Small intestine (tissue), 7 donors: ENCODE results near the gene TRIM32. TPM values are rescaled to one million over a fixed set of nuclear protein-coding genes. Genes with fewer than 3 reads are reported as not detected.
A peak's percentile ranks its signal among the peaks of the same experiment; 100 is the strongest.
"Not testable (repeated sequence)": the region's sequence is repeated elsewhere in the genome, so short reads cannot be mapped to it uniquely, and the experiment has no call there.

Source experiments
- DNase-seq, 2 donors: peaks; one replicate each; pipeline versions ENCODE4 v3.0.0 to v3.0.0-alpha.2; 2013
- FAIRE-seq: peaks from 2 replicates; lab custom pipeline; 2012; peaks lifted over from hg19 to GRCh38; lab: Jason Lieb, UNC
- H3K27ac ChIP-seq, 3 donors: one replicate each; pipeline ENCODE4 v1.5.1; 2013; ENCODE audit warnings: low read length in 2 of 3, mild to moderate bottlenecking in 2 of 3, control low read depth in 1 of 3, inconsistent platforms in 1 of 3, low read depth in 1 of 3, moderate library complexity in 1 of 3
- H3K27me3 ChIP-seq, 3 donors: one replicate each; pipeline ENCODE4 v1.6.1; 2013; ENCODE audit warnings: low read length in 3 of 3, inconsistent platforms in 1 of 3; ENCODE audit not compliant: control insufficient read depth in 3 of 3, insufficient read depth in 3 of 3
- H3K36me3 ChIP-seq, 3 donors: one replicate each; pipeline ENCODE4 v1.6.1; 2013; ENCODE audit warnings: low read length in 3 of 3, inconsistent platforms in 1 of 3, low read depth in 1 of 3, mild to moderate bottlenecking in 1 of 3, moderate library complexity in 1 of 3; ENCODE audit not compliant: control insufficient read depth in 3 of 3, insufficient read depth in 2 of 3
- H3K4me1 ChIP-seq, 3 donors: one replicate each; pipeline ENCODE4 v1.6.1; 2013; ENCODE audit warnings: low read length in 2 of 3, inconsistent platforms in 1 of 3, low read depth in 1 of 3, mild to moderate bottlenecking in 1 of 3, moderate library complexity in 1 of 3; ENCODE audit not compliant: control insufficient read depth in 3 of 3, insufficient read depth in 2 of 3
- H3K4me3 ChIP-seq, 3 donors: one replicate each; pipeline ENCODE4 v1.5.1; 2013; ENCODE audit warnings: low read length in 3 of 3, control low read depth in 1 of 3, inconsistent platforms in 1 of 3, low read depth in 1 of 3, mild to moderate bottlenecking in 1 of 3, moderate library complexity in 1 of 3
- H3K9me3 ChIP-seq, 2 donors: one replicate each; pipeline ENCODE4 v1.6.1; 2013; ENCODE audit warnings: low read depth in 1 of 2, low read length in 1 of 2; ENCODE audit not compliant: control insufficient read depth in 2 of 2, insufficient read depth in 1 of 2
- WGBS, 3 donors: extraction: QIAGEN DNeasy Blood & Tissue Kit; methylation state at CpG; one replicate each; pipeline ENCODE4 v1.1.7; 2013; 5-methylcytosine and 5-hydroxymethylcytosine counted together
- polyA plus RNA-seq, 4 donors: library from polyadenylated mRNA; stranded (reverse) in 3 of 4; unstranded in 1 of 4; fragments of 200-250 nt in 3 of 4; fragments of 120-200 nt in 1 of 4; gene quantifications; one replicate each; pipeline versions ENCODE4 v1.2.1 to v1.2.3, GENCODE V29; 2013
- donor health status: healthy with polysubstance abuse.
- donor health status: control.
- donor health status: control.
- donor health status: Bipolar disorder and iron deficiency.
- donor health status: healthy.

The TRIM32 gene
- polyA plus RNA-seq, 4 donors: 3.8 to 44.8 (median 7.0) TPM

- H3K4me3 ChIP-seq: peak overlapping the region; percentile 74 to 84 (median 81)
- DNase-seq: no peak
- no peaks in the 10 kb centered on the region for H3K9me3 ChIP-seq
- H3K27ac ChIP-seq: peak overlapping the region in 2 of 3 donors; percentile 15 to 67
- no peaks in the 10 kb centered on the region for H3K36me3 ChIP-seq
- WGBS, 3 donors: 2 to 14% (median 8%) methylated on average over 7 of the region's 7 CpGs
- FAIRE-seq: no peak
- H3K27me3 ChIP-seq: no peaks in the 10 kb centered on the region
- H3K4me1 ChIP-seq: peaks cover 8 to 33% (median 23%) of the 10 kb centered on the region in 3 donors
These were observed 422 bp upstream of the TRIM32 start for GRCh38 chr9:116686693-116687073.

- 6 to 18% (median 14%) methylated on average over 7 of the region's 7 CpGs for WGBS, 3 donors
- Histone ChIP-seq H3K36me3 (no peaks in the 10 kb centered on the region), H3K27ac (peak overlapping the region in 2 of 3 donors; percentile 63 to 78), H3K9me3 (no peaks in the 10 kb centered on the region), H3K4me3 (peak overlapping the region; percentile 74 to 84 (median 81)), H3K27me3 (no peaks in the 10 kb centered on the region), H3K4me1 (peaks cover 8 to 43% (median 27%) of the 10 kb centered on the region in 3 donors)
- no peak for FAIRE-seq
- peak in 1 of 2 donors; percentile 20 for DNase-seq
These were observed 640 bp downstream of the TRIM32 start for GRCh38 chr9:116687754-116688135.

GRCh38 chr9:116688806-116689485 is 1.8 kb downstream of the TRIM32 start:
- peaks cover 8 to 52% (median 30%) of the 10 kb centered on the region in 3 donors for H3K4me1 ChIP-seq
- H3K4me3 ChIP-seq: peak overlapping the region in 2 of 3 donors; percentile 6 to 81
- peak overlapping the region in 2 of 3 donors; percentile 61 to 78 for H3K27ac ChIP-seq
- WGBS, 3 donors: 74 to 77% (median 75%) methylated on average over 3 of the region's 3 CpGs
- H3K27me3 ChIP-seq: no peaks in the 10 kb centered on the region
- H3K36me3 ChIP-seq: no peaks in the 10 kb centered on the region
- no peaks in the 10 kb centered on the region for H3K9me3 ChIP-seq
- no peak for FAIRE-seq
- peak in 1 of 2 donors; percentile 43 for DNase-seq

GRCh38 chr9:116689486-116690032 is 2.5 kb downstream of the TRIM32 start:
- FAIRE-seq: no peak
- peak; percentile 69 to 81 for DNase-seq
- Histone ChIP-seq H3K27ac (peak overlapping the region in 2 of 3 donors; percentile 61 to 78), H3K27me3 (no peaks in the 10 kb centered on the region), H3K9me3 (no peaks in the 10 kb centered on the region), H3K4me1 (peaks cover 8 to 52% (median 30%) of the 10 kb centered on the region in 3 donors), H3K36me3 (no peaks in the 10 kb centered on the region), H3K4me3 (peak overlapping the region in 1 of 3 donors; percentile 6)
- WGBS, 3 donors: 40 to 77% (median 73%) methylated on average over 3 of the region's 3 CpGs

GRCh38 chr9:116690805-116691204 is 3.7 kb downstream of the TRIM32 start:
- DNase-seq, H3K9me3 ChIP-seq, FAIRE-seq, H3K4me3 ChIP-seq, H3K27me3 ChIP-seq, H3K36me3 ChIP-seq: not testable (repeated sequence)
- peak overlapping the region in 1 of 3 donors; percentile 78 for H3K27ac ChIP-seq
- peaks cover 8 to 51% (median 30%) of the 10 kb centered on the region in 3 donors for H3K4me1 ChIP-seq

- Histone ChIP-seq H3K9me3 (no peaks in the 10 kb centered on the region), H3K27me3 (no peaks in the 10 kb centered on the region), H3K4me3 (no peak overlapping the region), H3K4me1 (peaks cover 6 to 47% (median 26%) of the 10 kb centered on the region in 3 donors), H3K27ac (no peak overlapping the region), H3K36me3 (no peaks in the 10 kb centered on the region)
- 82 to 90% (median 87%) methylated on average over 3 of the region's 3 CpGs for WGBS, 3 donors
- FAIRE-seq (no peak), DNase-seq (no peak)
These were observed 4.5 kb downstream of the TRIM32 start for GRCh38 chr9:116691607-116692006.

GRCh38 chr9:116692616-116693015 is 5.5 kb downstream of the TRIM32 start:
- H3K4me3 ChIP-seq: no peak overlapping the region

GRCh38 chr9:116693233-116693731 is 6.2 kb downstream of the TRIM32 start:
- DNase-seq (peak in 1 of 2 donors; percentile 52), FAIRE-seq (no peak)
- Histone ChIP-seq H3K9me3 (no peaks in the 10 kb centered on the region), H3K27me3 (no peaks in the 10 kb centered on the region), H3K4me3 (no peak overlapping the region), H3K4me1 (peaks cover 6 to 45% (median 26%) of the 10 kb centered on the region in 3 donors), H3K27ac (peak overlapping the region in 1 of 3 donors; percentile 60), H3K36me3 (peaks cover 2 to 8% (median 4%) of the 10 kb centered on the region in 3 donors)
- 71 to 88% (median 84%) methylated on average over 2 of the region's 2 CpGs for WGBS, 3 donors

More at GRCh38 chr9:116692616-116693015, 5.5 kb downstream of the TRIM32 start:
- peaks cover 6 to 47% (median 26%) of the 10 kb centered on the region in 3 donors for H3K4me1 ChIP-seq
- H3K27me3 ChIP-seq: no peaks in the 10 kb centered on the region
- peaks cover 0 to 1% (median 1%) of the 10 kb centered on the region in 3 donors for H3K36me3 ChIP-seq
- H3K27ac ChIP-seq: peak overlapping the region in 1 of 3 donors; percentile 60
- H3K9me3 ChIP-seq: no peaks in the 10 kb centered on the region
- DNase-seq: peak in 1 of 2 donors; percentile 51
- 53 to 67% (median 58%) methylated on average over 2 of the region's 2 CpGs for WGBS, 3 donors
- FAIRE-seq: no peak
